H1 (cell line): Measurements from ENCODE around the gene WASF1. TPM values are rescaled to one million over a fixed set of nuclear protein-coding genes. Genes with fewer than 3 reads are reported as not detected.

ENCODE experiments used
- CHD1 ChIP-seq: IDR thresholded peaks from 2 replicates; pipeline ENCODE4 v1.6.1; 2012; ENCODE audit warnings: low read depth, low read length, improper control_type of control experiment
- EP300 ChIP-seq, 2 experiments: IDR thresholded peaks; 1 replicate in 1 of 2; 2 replicates in 1 of 2; pipeline ENCODE4 v1.6.1; 2011 to 2012; ENCODE audit warnings: low read depth in 2 of 2, low read length in 2 of 2, mild to moderate bottlenecking in 2 of 2, borderline replicate concordance in 1 of 2, inconsistent platforms in 1 of 2, moderate library complexity in 1 of 2
- GTF2F1 ChIP-seq: IDR thresholded peaks from 2 replicates; pipeline ENCODE4 v1.6.1; 2012; ENCODE audit warnings: low read depth, low read length, improper control_type of control experiment, borderline replicate concordance
- HDAC6 ChIP-seq: IDR thresholded peaks from one replicate; pipeline ENCODE4 v1.7.1; 2012; ENCODE audit warnings: low read depth, mild to moderate bottlenecking, inconsistent platforms, low read length, moderate library complexity
- YY1 ChIP-seq: IDR thresholded peaks from 2 replicates; pipeline ENCODE4 v1.6.1; 2011; ENCODE audit warnings: low read depth, mild to moderate bottlenecking, low read length
- polyA plus RNA-seq, 7 experiments: library from polyadenylated mRNA; depleted of rRNA in 3 of 7; stranded (reverse) in 5 of 7; unstranded in 2 of 7; fragments of >200 nt in 5 of 7; fragments of 200-250 nt in 2 of 7; gene quantifications; 1 replicate in 5 of 7; 2 replicates in 1 of 7; 4 replicates in 1 of 7; pipeline versions ENCODE4 v1.2.1 to v1.2.3, GENCODE V29; 2011 to 2013; ENCODE audit warnings: missing spikeins in 2 of 7, mixed read lengths in 2 of 7
- total RNA-seq: library from RNA; stranded (reverse); fragmentation: NEBNext Ultra II Directional; extraction: Animal tissue kit (Norgen Biotek cat#: 25700); gene quantifications from 2 replicates; pipeline ENCODE4 v1.2.1, GENCODE V29; 2021
- TF ChIP-seq, protein P1 (sequence below): fragments of 300-600 bp; sonication (generic); IDR thresholded peaks from 2 replicates; pipeline ENCODE4 v1.7.1; 2012; ENCODE audit warnings: low read length, moderate library complexity, mild to moderate bottlenecking, inconsistent platforms; ENCODE audit not compliant: insufficient replicate concordance
- TF ChIP-seq, protein P2 (sequence below): IDR thresholded peaks from 2 replicates; pipeline ENCODE4 v1.6.1; 2012; ENCODE audit warnings: inconsistent platforms

WASF1 gene
- total and polyA plus RNA-seq, 2 of the 8 experiments (the other 6 are each of a cell fraction or from before 2014, with no cell fraction given) = 37.6 to 39.9 TPM

DNA sequence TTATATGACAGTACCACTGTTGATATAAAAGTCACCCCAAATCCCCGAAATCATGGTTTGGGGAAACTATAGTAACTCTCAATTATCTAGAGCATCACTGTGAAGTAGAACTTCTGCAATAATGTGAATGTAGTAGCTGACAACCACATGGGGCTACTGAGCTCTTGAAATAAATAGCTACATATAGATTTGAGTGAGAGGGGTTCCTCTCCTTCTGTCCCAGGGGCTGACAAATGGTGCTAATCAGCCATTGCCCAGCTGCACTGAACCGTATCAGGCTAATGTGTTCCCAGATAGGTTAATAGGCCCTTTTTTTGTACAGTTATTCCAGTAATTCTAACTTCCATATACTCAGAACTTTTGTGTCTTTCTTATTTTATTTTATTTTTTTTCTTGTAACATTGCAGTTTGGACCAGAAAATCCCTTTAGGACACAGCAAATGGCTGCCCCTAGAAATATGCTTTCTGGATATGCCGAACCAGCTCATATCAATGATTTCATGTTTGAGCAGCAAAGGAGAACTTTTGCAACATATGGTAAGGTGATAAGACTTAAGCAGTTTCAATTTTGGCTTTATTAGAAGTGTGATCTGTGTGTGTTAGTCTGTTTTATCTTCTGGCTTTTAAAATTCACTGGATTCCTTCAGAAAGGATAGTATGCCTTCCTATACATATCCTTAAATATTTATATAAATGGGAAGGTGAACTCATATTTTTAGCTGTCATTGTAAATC lies 21.8 kb upstream of the WASF1 start (continued):
- TF ChIP-seq, protein P1, sequence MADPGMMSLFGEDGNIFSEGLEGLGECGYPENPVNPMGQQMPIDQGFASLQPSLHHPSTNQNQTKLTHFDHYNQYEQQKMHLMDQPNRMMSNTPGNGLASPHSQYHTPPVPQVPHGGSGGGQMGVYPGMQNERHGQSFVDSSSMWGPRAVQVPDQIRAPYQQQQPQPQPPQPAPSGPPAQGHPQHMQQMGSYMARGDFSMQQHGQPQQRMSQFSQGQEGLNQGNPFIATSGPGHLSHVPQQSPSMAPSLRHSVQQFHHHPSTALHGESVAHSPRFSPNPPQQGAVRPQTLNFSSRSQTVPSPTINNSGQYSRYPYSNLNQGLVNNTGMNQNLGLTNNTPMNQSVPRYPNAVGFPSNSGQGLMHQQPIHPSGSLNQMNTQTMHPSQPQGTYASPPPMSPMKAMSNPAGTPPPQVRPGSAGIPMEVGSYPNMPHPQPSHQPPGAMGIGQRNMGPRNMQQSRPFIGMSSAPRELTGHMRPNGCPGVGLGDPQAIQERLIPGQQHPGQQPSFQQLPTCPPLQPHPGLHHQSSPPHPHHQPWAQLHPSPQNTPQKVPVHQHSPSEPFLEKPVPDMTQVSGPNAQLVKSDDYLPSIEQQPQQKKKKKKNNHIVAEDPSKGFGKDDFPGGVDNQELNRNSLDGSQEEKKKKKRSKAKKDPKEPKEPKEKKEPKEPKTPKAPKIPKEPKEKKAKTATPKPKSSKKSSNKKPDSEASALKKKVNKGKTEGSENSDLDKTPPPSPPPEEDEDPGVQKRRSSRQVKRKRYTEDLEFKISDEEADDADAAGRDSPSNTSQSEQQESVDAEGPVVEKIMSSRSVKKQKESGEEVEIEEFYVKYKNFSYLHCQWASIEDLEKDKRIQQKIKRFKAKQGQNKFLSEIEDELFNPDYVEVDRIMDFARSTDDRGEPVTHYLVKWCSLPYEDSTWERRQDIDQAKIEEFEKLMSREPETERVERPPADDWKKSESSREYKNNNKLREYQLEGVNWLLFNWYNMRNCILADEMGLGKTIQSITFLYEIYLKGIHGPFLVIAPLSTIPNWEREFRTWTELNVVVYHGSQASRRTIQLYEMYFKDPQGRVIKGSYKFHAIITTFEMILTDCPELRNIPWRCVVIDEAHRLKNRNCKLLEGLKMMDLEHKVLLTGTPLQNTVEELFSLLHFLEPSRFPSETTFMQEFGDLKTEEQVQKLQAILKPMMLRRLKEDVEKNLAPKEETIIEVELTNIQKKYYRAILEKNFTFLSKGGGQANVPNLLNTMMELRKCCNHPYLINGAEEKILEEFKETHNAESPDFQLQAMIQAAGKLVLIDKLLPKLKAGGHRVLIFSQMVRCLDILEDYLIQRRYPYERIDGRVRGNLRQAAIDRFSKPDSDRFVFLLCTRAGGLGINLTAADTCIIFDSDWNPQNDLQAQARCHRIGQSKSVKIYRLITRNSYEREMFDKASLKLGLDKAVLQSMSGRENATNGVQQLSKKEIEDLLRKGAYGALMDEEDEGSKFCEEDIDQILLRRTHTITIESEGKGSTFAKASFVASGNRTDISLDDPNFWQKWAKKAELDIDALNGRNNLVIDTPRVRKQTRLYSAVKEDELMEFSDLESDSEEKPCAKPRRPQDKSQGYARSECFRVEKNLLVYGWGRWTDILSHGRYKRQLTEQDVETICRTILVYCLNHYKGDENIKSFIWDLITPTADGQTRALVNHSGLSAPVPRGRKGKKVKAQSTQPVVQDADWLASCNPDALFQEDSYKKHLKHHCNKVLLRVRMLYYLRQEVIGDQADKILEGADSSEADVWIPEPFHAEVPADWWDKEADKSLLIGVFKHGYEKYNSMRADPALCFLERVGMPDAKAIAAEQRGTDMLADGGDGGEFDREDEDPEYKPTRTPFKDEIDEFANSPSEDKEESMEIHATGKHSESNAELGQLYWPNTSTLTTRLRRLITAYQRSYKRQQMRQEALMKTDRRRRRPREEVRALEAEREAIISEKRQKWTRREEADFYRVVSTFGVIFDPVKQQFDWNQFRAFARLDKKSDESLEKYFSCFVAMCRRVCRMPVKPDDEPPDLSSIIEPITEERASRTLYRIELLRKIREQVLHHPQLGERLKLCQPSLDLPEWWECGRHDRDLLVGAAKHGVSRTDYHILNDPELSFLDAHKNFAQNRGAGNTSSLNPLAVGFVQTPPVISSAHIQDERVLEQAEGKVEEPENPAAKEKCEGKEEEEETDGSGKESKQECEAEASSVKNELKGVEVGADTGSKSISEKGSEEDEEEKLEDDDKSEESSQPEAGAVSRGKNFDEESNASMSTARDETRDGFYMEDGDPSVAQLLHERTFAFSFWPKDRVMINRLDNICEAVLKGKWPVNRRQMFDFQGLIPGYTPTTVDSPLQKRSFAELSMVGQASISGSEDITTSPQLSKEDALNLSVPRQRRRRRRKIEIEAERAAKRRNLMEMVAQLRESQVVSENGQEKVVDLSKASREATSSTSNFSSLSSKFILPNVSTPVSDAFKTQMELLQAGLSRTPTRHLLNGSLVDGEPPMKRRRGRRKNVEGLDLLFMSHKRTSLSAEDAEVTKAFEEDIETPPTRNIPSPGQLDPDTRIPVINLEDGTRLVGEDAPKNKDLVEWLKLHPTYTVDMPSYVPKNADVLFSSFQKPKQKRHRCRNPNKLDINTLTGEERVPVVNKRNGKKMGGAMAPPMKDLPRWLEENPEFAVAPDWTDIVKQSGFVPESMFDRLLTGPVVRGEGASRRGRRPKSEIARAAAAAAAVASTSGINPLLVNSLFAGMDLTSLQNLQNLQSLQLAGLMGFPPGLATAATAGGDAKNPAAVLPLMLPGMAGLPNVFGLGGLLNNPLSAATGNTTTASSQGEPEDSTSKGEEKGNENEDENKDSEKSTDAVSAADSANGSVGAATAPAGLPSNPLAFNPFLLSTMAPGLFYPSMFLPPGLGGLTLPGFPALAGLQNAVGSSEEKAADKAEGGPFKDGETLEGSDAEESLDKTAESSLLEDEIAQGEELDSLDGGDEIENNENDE = no peak
- TF ChIP-seq, protein P2, sequence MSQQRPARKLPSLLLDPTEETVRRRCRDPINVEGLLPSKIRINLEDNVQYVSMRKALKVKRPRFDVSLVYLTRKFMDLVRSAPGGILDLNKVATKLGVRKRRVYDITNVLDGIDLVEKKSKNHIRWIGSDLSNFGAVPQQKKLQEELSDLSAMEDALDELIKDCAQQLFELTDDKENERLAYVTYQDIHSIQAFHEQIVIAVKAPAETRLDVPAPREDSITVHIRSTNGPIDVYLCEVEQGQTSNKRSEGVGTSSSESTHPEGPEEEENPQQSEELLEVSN = no peak
- TF ChIP-seq EP300 (IDR thresholded peaks at IDR 0.05; ENCODE audit: borderline replicate concordance in 1 of 2, low read depth in 2 of 2, low read length in 2 of 2) = no peak
- no peak for TF ChIP-seq CHD1
- no peak for TF ChIP-seq HDAC6
- TF ChIP-seq GTF2F1 = no peak
- no peak for TF ChIP-seq YY1
